GM21447 (cell line): ENCODE measurements around the gene MCRIP1.
"Not testable (repeated sequence)": the region's sequence is repeated elsewhere in the genome, so short reads cannot be mapped to it uniquely, and the experiment has no call there.

Experiments used
- ATAC-seq: cut with Tn5 transposase; IDR thresholded peaks from one replicate; pipeline ENCODE4 v1.9.1; 2021; ENCODE audit not compliant: unreplicated experiment

The MCRIP1 gene

GRCh38 chr17:81841866-81842265, 8.8 kb upstream of the MCRIP1 start:
- ATAC-seq: no peak

- ATAC-seq: no peak
Observed at GRCh38 chr17:81840826-81841778, 8.0 kb upstream of the MCRIP1 start.

- ATAC-seq: not testable (repeated sequence)
Observed at GRCh38 chr17:81840059-81840458, 7.0 kb upstream of the MCRIP1 start.

GRCh38 chr17:81839301-81839700, 6.2 kb upstream of the MCRIP1 start:
- ATAC-seq: no peak

- no peak for ATAC-seq
Observed at GRCh38 chr17:81838753-81839255, 5.7 kb upstream of the MCRIP1 start.

- no peak for ATAC-seq
Observed at GRCh38 chr17:81837641-81838040, 4.5 kb upstream of the MCRIP1 start.

- ATAC-seq: no peak
Observed at GRCh38 chr17:81834831-81835267, 1.8 kb upstream of the MCRIP1 start, which contains the start of gene PPP1R27. Gene PPP1R27 (minus strand): TSS chr17:81835050. CDS start chr17:81834953, 97 bp downstream.

- no peak for ATAC-seq
Observed at GRCh38 chr17:81833921-81834830, 1.1 kb upstream of the MCRIP1 start.

GRCh38 chr17:81832608-81833159, 407 bp downstream of the MCRIP1 start:
- ATAC-seq: peak; percentile 50

GRCh38 chr17:81831957-81832607, 1.0 kb downstream of the MCRIP1 start:
- ATAC-seq: peak; percentile 18

GRCh38 chr17:81831563-81831956, 1.5 kb downstream of the MCRIP1 start:
- ATAC-seq: no peak

GRCh38 chr17:81829858-81830257, 3.2 kb downstream of the MCRIP1 start:
- no peak for ATAC-seq

GRCh38 chr17:81828656-81829055, 4.4 kb downstream of the MCRIP1 start:
- ATAC-seq: no peak

- no peak for ATAC-seq
Observed at GRCh38 chr17:81825841-81826466, 7.1 kb downstream of the MCRIP1 start.

GRCh38 chr17:81824595-81824994, 8.5 kb downstream of the MCRIP1 start:
- ATAC-seq: no peak

- ATAC-seq: no peak
Observed at GRCh38 chr17:81823820-81824550, 9.1 kb downstream of the MCRIP1 start.

- no peak for ATAC-seq
Observed at GRCh38 chr17:81822996-81823819, 9.9 kb downstream of the MCRIP1 start.

GRCh38 chr17:81822312-81822637, 10.8 kb downstream of the MCRIP1 start:
- ATAC-seq: no peak
